Measurements from ENCODE around the gene UNC119B. TPM values are rescaled to one million over a fixed set of nuclear protein-coding genes. Genes with fewer than 3 reads are reported as not detected.

The UNC119B gene
- 10 to 100 TPM; 52.8 to 60.7 TPM for total RNA-seq
- polyA plus RNA-seq (2013, experiment 1 of 2) = 51.5 TPM
- polyA plus RNA-seq (2013, experiment 2 of 2) = 48.1 TPM
- long read RNA-seq, experiment 1, full-length matches to known transcripts = 6 of 37 reads
- long read RNA-seq, experiment 1, partial matches to known transcripts = 0 of 37 reads
- long read RNA-seq, experiment 1, other reads (novel, unspliced or antisense) = 31 of 37 reads
- long read RNA-seq, experiment 2, full-length matches to known transcripts = 34 of 37 reads
- long read RNA-seq, experiment 2, partial matches to known transcripts = 0 of 37 reads
- long read RNA-seq, experiment 2, other reads (novel, unspliced or antisense) = 3 of 37 reads
- long read RNA-seq, experiment 3, full-length matches to known transcripts = 20 of 21 reads
- long read RNA-seq, experiment 3, partial matches to known transcripts = 0 of 21 reads
- long read RNA-seq, experiment 3, other reads (novel, unspliced or antisense) = 1 of 21 reads
- long read RNA-seq, experiment 4, partial matches to known transcripts = 1 of 1 reads
- long read RNA-seq, experiment 4, other reads (novel, unspliced or antisense) = 0 of 1 reads

- H3K4me1 ChIP-seq (ENCODE audit: control insufficient read depth, insufficient read depth, low read length) = peaks cover 9% of the 10 kb centered on the region
- DNase-seq = peak; percentile 93
- Mint-ChIP-seq H3K4me1 (peaks cover 26% of the 10 kb centered on the region), H3K9me3 (no peaks in the 10 kb centered on the region), H3K27ac (peak within 1 kb of the TSS; percentile 74), H3K36me3 (ENCODE audit: low read depth) (peaks cover 19% of the 10 kb centered on the region), H3K27me3 (ENCODE audit: insufficient read depth) (no peaks in the 10 kb centered on the region), H3K4me3 (peak within 1 kb of the TSS; percentile 68)
- TF ChIP-seq CTCF (conservative IDR thresholded peaks at IDR 0.05) = no peak
- peak within 1 kb of the TSS; percentile 42 for H3K27ac ChIP-seq (ENCODE audit: low read depth, low read length)
- H3K36me3 ChIP-seq (ENCODE audit: control insufficient read depth, insufficient read depth, low read length) = peaks cover 23% of the 10 kb centered on the region
- peak within 1 kb of the TSS; percentile 89 for H3K4me3 ChIP-seq (ENCODE audit: low read length)
- no peaks in the 10 kb centered on the region for H3K9me3 ChIP-seq (ENCODE audit: control insufficient read depth, low read length)
- H3K27me3 ChIP-seq (ENCODE audit: control insufficient read depth, insufficient read depth, low read length, poor library complexity, severe bottlenecking) = no peaks in the 10 kb centered on the region
- H3K9ac ChIP-seq (ENCODE audit: extremely low read depth, low read length, poor library complexity, severe bottlenecking) = peak within 1 kb of the TSS; percentile 56
- 1 to 2% methylated on average over 35 to 76 of the region's 76 CpGs for WGBS, 2 experiments (ENCODE audit: insufficient coverage in 1 of 2, insufficient read length in 1 of 2)
These were observed at the start of gene UNC119B for GRCh38 chr12:120710031-120710804. UNC119B (plus strand) TSS chr12:120710458; CDS start chr12:120710475, 17 bp downstream.

- Histone ChIP-seq H3K27ac (ENCODE audit: low read depth, low read length) (no peak overlapping the region), H3K4me1 (ENCODE audit: control insufficient read depth, insufficient read depth, low read length) (no peaks in the 10 kb centered on the region), H3K36me3 (ENCODE audit: control insufficient read depth, insufficient read depth, low read length) (no peaks in the 10 kb centered on the region), H3K27me3 (ENCODE audit: control insufficient read depth, insufficient read depth, low read length, poor library complexity, severe bottlenecking) (no peaks in the 10 kb centered on the region), H3K4me3 (ENCODE audit: low read length) (no peak overlapping the region), H3K9me3 (ENCODE audit: control insufficient read depth, low read length) (no peaks in the 10 kb centered on the region), H3K9ac (ENCODE audit: extremely low read depth, low read length, poor library complexity, severe bottlenecking) (no peak overlapping the region)
- H3K4me3 Mint-ChIP-seq = no peak overlapping the region
- H3K27ac Mint-ChIP-seq = no peak overlapping the region
- H3K9me3 Mint-ChIP-seq = no peaks in the 10 kb centered on the region
- DNase-seq = no peak
- H3K4me1 Mint-ChIP-seq = no peaks in the 10 kb centered on the region
- 41 to 42% methylated on average over 2 of the region's 2 CpGs for WGBS, 2 experiments (ENCODE audit: insufficient coverage in 1 of 2, insufficient read length in 1 of 2)
- TF ChIP-seq CTCF (conservative IDR thresholded peaks at IDR 0.05) = no peak
- H3K27me3 Mint-ChIP-seq (ENCODE audit: insufficient read depth) = no peaks in the 10 kb centered on the region
- no peaks in the 10 kb centered on the region for H3K36me3 Mint-ChIP-seq (ENCODE audit: low read depth)
These were observed 48.8 kb upstream of the UNC119B start for GRCh38 chr12:120661432-120661831.

GRCh38 chr12:120662879-120663278, 47.4 kb upstream of the UNC119B start:
- H3K36me3 ChIP-seq (ENCODE audit: control insufficient read depth, insufficient read depth, low read length) = no peaks in the 10 kb centered on the region
- H3K27me3 Mint-ChIP-seq (ENCODE audit: insufficient read depth) = no peaks in the 10 kb centered on the region
- no peak for TF ChIP-seq CTCF (conservative IDR thresholded peaks at IDR 0.05)
- H3K9me3 ChIP-seq (ENCODE audit: control insufficient read depth, low read length) = no peaks in the 10 kb centered on the region
- H3K27ac Mint-ChIP-seq = no peak overlapping the region
- H3K9ac ChIP-seq (ENCODE audit: extremely low read depth, low read length, poor library complexity, severe bottlenecking) = no peak overlapping the region
- H3K4me3 Mint-ChIP-seq = no peak overlapping the region
- H3K36me3 Mint-ChIP-seq (ENCODE audit: low read depth) = no peaks in the 10 kb centered on the region
- no peaks in the 10 kb centered on the region for H3K27me3 ChIP-seq (ENCODE audit: control insufficient read depth, insufficient read depth, low read length, poor library complexity, severe bottlenecking)
- H3K27ac ChIP-seq (ENCODE audit: low read depth, low read length) = no peak overlapping the region
- 68 to 95% methylated on average over 3 of the region's 3 CpGs for WGBS, 2 experiments (ENCODE audit: insufficient coverage in 1 of 2, insufficient read length in 1 of 2)
- no peak for DNase-seq
- H3K4me1 ChIP-seq (ENCODE audit: control insufficient read depth, insufficient read depth, low read length) = no peaks in the 10 kb centered on the region
- H3K4me1 Mint-ChIP-seq = no peaks in the 10 kb centered on the region
- no peaks in the 10 kb centered on the region for H3K9me3 Mint-ChIP-seq
- no peak overlapping the region for H3K4me3 ChIP-seq (ENCODE audit: low read length)

Measured in endodermal cell (in vitro differentiated cells).